Karpas-422 (cell line): ENCODE measurements around the gene EDDM3A. TPM values are rescaled to one million over a fixed set of nuclear protein-coding genes. Genes with fewer than 3 reads are reported as not detected.
"Not testable (repeated sequence)": the region's sequence is repeated elsewhere in the genome, so short reads cannot be mapped to it uniquely, and the experiment has no call there.

Experiments
- DNase-seq: peaks from one replicate; pipeline ENCODE4 v3.0.0-alpha.2; 2015
- H2AFZ ChIP-seq: fragments of 200-600 bp; sonication (generic); 2 replicates; pipeline ENCODE4 v1.6.1; 2014; ENCODE audit warnings: antibody characterized with exemption, low read length, mixed read lengths
- H3K27ac ChIP-seq: fragments of 200-600 bp; sonication (generic); 2 replicates; pipeline ENCODE4 v1.5.1; 2014; ENCODE audit warnings: mild to moderate bottlenecking, low read length, moderate library complexity
- H3K27me3 ChIP-seq: fragments of 200-600 bp; sonication (generic); 2 replicates; pipeline ENCODE4 v1.6.1; 2014; ENCODE audit warnings: low read length, mixed read lengths
- H3K36me3 ChIP-seq: fragments of 200-600 bp; sonication (generic); 2 replicates; pipeline ENCODE4 v1.6.1; 2014; ENCODE audit warnings: low read length, mixed read lengths; ENCODE audit not compliant: insufficient read depth
- H3K4me1 ChIP-seq: fragments of 200-600 bp; sonication (generic); 2 replicates; pipeline ENCODE4 v1.6.1; 2014; ENCODE audit warnings: mild to moderate bottlenecking, low read length, mixed read lengths
- H3K4me2 ChIP-seq: fragments of 200-600 bp; sonication (generic); 2 replicates; pipeline ENCODE4 v1.6.1; 2014; ENCODE audit warnings: low read length, low read depth, mild to moderate bottlenecking; ENCODE audit not compliant: poor library complexity, severe bottlenecking
- H3K4me3 ChIP-seq: fragments of 200-600 bp; sonication (generic); 2 replicates; pipeline ENCODE4 v1.5.1; 2014; ENCODE audit warnings: mild to moderate bottlenecking, antibody characterized with exemption, low read length, mixed read lengths
- H3K79me2 ChIP-seq: fragments of 200-600 bp; sonication (generic); 2 replicates; pipeline ENCODE4 v1.6.1; 2014; ENCODE audit warnings: mild to moderate bottlenecking, low read length, mixed read lengths
- H3K9ac ChIP-seq: fragments of 200-600 bp; sonication (generic); 2 replicates; pipeline ENCODE4 v1.6.0; 2014; ENCODE audit warnings: low read length
- H3K9me2 ChIP-seq: fragments of 200-600 bp; sonication (generic), shearing (Covaris generic); replicated peaks from 2 replicates; pipeline ENCODE4 v1.6.0; 2014; ENCODE audit warnings: mild to moderate bottlenecking, low read length, moderate library complexity; ENCODE audit not compliant: insufficient read depth
- H3K9me3 ChIP-seq: fragments of 300-700, 200-600 bp; sonication (generic); 2 replicates; pipeline ENCODE4 v1.6.1; 2014; ENCODE audit warnings: low read length, mixed read lengths
- H4K20me1 ChIP-seq: fragments of 200-600 bp; sonication (generic); 2 replicates; pipeline ENCODE4 v1.6.1; 2014; ENCODE audit warnings: mild to moderate bottlenecking, antibody characterized with exemption, low read length, low read depth; ENCODE audit not compliant: insufficient read depth
- total RNA-seq: library from RNA; depleted of rRNA; stranded (reverse); fragments of >200 nt; shearing (Covaris generic); gene quantifications from 2 replicates; pipeline ENCODE4 v1.2.3, GENCODE V29; 2014; ENCODE audit warnings: low replicate concordance

The EDDM3A gene
- total RNA-seq, 1 experiment from 2014 or later: not detected

DNA sequence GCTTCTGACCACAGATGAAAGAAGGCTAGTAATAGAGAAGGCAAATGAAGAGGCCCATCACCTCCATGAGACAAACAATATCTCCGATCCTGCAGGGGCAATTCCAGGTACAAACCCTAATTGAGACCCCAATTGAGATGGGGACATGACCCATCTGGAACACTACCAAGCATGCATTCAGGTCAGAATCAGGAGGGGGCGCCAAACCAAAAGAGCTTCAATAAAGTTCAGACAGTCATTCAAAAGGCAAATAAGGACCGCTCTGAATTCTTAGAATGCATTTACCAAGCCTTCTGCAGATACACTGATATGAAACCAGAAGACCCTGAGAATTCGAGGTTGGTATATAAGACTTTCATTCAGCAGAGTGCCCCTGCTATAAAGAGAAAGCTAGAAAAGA is 12.3 kb downstream of the EDDM3A start:
- H3K27me3 ChIP-seq: no peaks in the 10 kb centered on the region
- no peak overlapping the region for H3K4me3 ChIP-seq
- H3K9me3 ChIP-seq: peaks cover 2% of the 10 kb centered on the region; the same call in 1 of the 2 replicates
- no peaks in the 10 kb centered on the region for H3K9me2 ChIP-seq
- no peaks in the 10 kb centered on the region for H3K79me2 ChIP-seq
- no peak overlapping the region for H2AFZ ChIP-seq
- H3K4me2 ChIP-seq: no peak overlapping the region
- H3K27ac ChIP-seq: no peak overlapping the region
- no peaks in the 10 kb centered on the region for H3K4me1 ChIP-seq
- no peaks in the 10 kb centered on the region for H3K36me3 ChIP-seq
- H4K20me1 ChIP-seq: no peaks in the 10 kb centered on the region
- DNase-seq: peak; percentile 71
- H3K9ac ChIP-seq: no peak overlapping the region

GRCh38 chr14:20759465-20759864 is 13.8 kb downstream of the EDDM3A start:
- not testable (repeated sequence) for DNase-seq, H3K9ac ChIP-seq, H3K79me2 ChIP-seq, H3K36me3 ChIP-seq, H3K27ac ChIP-seq, H3K4me3 ChIP-seq, H3K4me1 ChIP-seq, H4K20me1 ChIP-seq, H3K9me3 ChIP-seq, H2AFZ ChIP-seq, H3K4me2 ChIP-seq, H3K27me3 ChIP-seq, H3K9me2 ChIP-seq

GRCh38 chr14:20760950-20761349 is 15.3 kb downstream of the EDDM3A start:
- H3K4me1 ChIP-seq: no peaks in the 10 kb centered on the region
- no peak overlapping the region for H3K9ac ChIP-seq
- no peaks in the 10 kb centered on the region for H3K79me2 ChIP-seq
- no peak overlapping the region for H3K27ac ChIP-seq
- H3K4me2 ChIP-seq: no peak overlapping the region
- no peaks in the 10 kb centered on the region for H4K20me1 ChIP-seq
- no peak for DNase-seq
- H3K27me3 ChIP-seq: no peaks in the 10 kb centered on the region
- no peaks in the 10 kb centered on the region for H3K36me3 ChIP-seq
- no peaks in the 10 kb centered on the region for H3K9me2 ChIP-seq
- no peak overlapping the region for H3K4me3 ChIP-seq
- H2AFZ ChIP-seq: no peak overlapping the region
- H3K9me3 ChIP-seq: no peaks in the 10 kb centered on the region

DNA sequence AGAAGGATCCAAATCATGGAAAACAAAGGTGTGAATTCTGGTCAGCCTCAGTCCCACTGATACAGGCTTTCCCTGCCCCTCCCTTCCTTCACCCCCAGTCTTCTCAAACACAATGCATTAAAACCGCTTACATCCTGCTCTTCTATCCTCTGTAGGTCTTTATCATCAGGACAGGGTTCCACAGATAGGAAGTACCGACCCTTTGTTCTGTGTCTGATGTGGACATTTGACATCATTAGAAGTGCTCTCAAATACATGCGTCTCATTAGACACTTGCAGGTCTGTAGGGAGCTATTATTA is 22.9 kb downstream of the EDDM3A start:
- Histone ChIP-seq H3K4me1 (no peaks in the 10 kb centered on the region), H3K4me3 (no peak overlapping the region), H3K9ac (no peak overlapping the region), H3K27ac (no peak overlapping the region), H4K20me1 (no peaks in the 10 kb centered on the region), H3K27me3 (no peaks in the 10 kb centered on the region), H3K4me2 (no peak overlapping the region), H3K79me2 (no peaks in the 10 kb centered on the region), H3K36me3 (no peaks in the 10 kb centered on the region), H2AFZ (no peak overlapping the region), H3K9me3 (no peaks in the 10 kb centered on the region), H3K9me2 (no peaks in the 10 kb centered on the region)
- no peak for DNase-seq

- Histone ChIP-seq H3K4me2 (no peak overlapping the region), H3K4me3 (no peak overlapping the region), H3K27ac (no peak overlapping the region), H2AFZ (no peak overlapping the region), H3K36me3 (no peaks in the 10 kb centered on the region), H3K79me2 (no peaks in the 10 kb centered on the region), H3K9me2 (no peaks in the 10 kb centered on the region), H4K20me1 (no peaks in the 10 kb centered on the region), H3K4me1 (no peaks in the 10 kb centered on the region), H3K9me3 (no peaks in the 10 kb centered on the region), H3K9ac (no peak overlapping the region), H3K27me3 (no peaks in the 10 kb centered on the region)
- no peak for DNase-seq
Measured at GRCh38 chr14:20769421-20769820, 23.7 kb downstream of the EDDM3A start.

GRCh38 chr14:20772650-20773049 is 27.0 kb downstream of the EDDM3A start:
- H3K27me3 ChIP-seq: no peaks in the 10 kb centered on the region
- no peak for DNase-seq
- H3K4me1 ChIP-seq: no peaks in the 10 kb centered on the region
- H4K20me1 ChIP-seq: no peaks in the 10 kb centered on the region
- no peak overlapping the region for H3K27ac ChIP-seq
- no peaks in the 10 kb centered on the region for H3K9me2 ChIP-seq
- H3K9ac ChIP-seq: no peak overlapping the region
- no peaks in the 10 kb centered on the region for H3K79me2 ChIP-seq
- H3K4me2 ChIP-seq: no peak overlapping the region
- no peak overlapping the region for H2AFZ ChIP-seq
- H3K36me3 ChIP-seq: no peaks in the 10 kb centered on the region
- H3K4me3 ChIP-seq: no peak overlapping the region
- no peaks in the 10 kb centered on the region for H3K9me3 ChIP-seq

DNA sequence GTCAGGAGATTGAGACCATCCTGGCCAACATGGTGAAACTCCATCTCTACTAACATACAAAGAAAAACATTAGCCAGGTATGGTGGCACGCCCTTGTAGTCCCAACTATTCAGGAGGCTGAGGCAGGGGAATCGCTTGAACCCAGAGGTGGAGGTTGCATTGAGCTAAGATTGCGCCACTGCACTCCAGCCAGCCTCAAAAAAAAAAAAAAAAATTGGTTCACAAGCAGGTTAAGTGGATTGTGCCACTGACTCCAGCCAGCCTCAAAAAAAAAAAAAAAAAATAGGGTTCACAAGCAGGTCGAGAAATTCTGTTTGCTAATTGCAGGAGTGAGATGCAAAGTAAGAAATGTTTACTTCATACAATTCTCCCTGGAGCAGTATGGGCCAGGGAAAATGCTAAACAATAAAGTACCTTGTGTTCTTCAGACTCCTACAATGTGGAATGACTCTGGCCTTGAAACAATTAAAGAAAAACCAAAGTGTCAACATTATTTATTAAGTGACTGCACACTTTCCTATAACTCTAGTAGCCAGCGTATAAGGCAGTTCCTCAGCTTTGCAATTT is 28.7 kb downstream of the EDDM3A start:
- no peak overlapping the region for H2AFZ ChIP-seq
- no peaks in the 10 kb centered on the region for H4K20me1 ChIP-seq
- no peak overlapping the region for H3K4me3 ChIP-seq
- DNase-seq: no peak
- H3K36me3 ChIP-seq: no peaks in the 10 kb centered on the region
- H3K4me2 ChIP-seq: no peak overlapping the region
- no peaks in the 10 kb centered on the region for H3K9me3 ChIP-seq
- no peaks in the 10 kb centered on the region for H3K9me2 ChIP-seq
- H3K27me3 ChIP-seq: no peaks in the 10 kb centered on the region
- no peak overlapping the region for H3K27ac ChIP-seq
- no peak overlapping the region for H3K9ac ChIP-seq
- no peaks in the 10 kb centered on the region for H3K79me2 ChIP-seq
- H3K4me1 ChIP-seq: no peaks in the 10 kb centered on the region

DNA sequence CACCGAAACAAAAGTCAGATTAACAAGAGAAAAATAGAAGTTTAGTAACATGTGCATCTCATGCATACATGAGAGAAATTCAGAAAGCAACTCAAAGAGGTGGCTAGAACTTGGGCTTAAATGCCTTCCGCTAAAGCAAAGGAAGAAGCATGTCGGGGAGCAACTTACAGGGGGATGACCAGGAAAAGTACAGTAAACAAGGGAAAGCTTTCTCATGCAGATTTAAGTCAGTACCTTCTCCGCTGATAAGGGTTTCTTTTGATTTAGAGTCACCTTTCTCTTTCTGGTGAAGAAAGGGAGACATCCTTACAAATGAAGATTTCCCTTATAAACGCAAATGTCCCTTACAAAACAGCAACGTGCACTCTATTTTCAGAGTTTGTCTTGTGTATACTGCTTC is 29.4 kb downstream of the EDDM3A start:
- Histone ChIP-seq H3K36me3 (no peaks in the 10 kb centered on the region), H3K9ac (no peak overlapping the region), H3K79me2 (no peaks in the 10 kb centered on the region), H3K27ac (no peak overlapping the region), H3K27me3 (no peaks in the 10 kb centered on the region), H3K4me2 (no peak overlapping the region), H3K9me2 (no peaks in the 10 kb centered on the region), H3K4me1 (no peaks in the 10 kb centered on the region), H2AFZ (no peak overlapping the region), H3K9me3 (no peaks in the 10 kb centered on the region), H4K20me1 (no peaks in the 10 kb centered on the region), H3K4me3 (no peak overlapping the region)
- no peak for DNase-seq

- no peak overlapping the region for H3K27ac ChIP-seq
- H3K4me2 ChIP-seq: no peak overlapping the region
- H3K79me2 ChIP-seq: no peaks in the 10 kb centered on the region
- no peaks in the 10 kb centered on the region for H3K4me1 ChIP-seq
- H3K9ac ChIP-seq: no peak overlapping the region
- no peaks in the 10 kb centered on the region for H3K27me3 ChIP-seq
- no peaks in the 10 kb centered on the region for H3K36me3 ChIP-seq
- DNase-seq: no peak
- H3K9me2 ChIP-seq: no peaks in the 10 kb centered on the region
- H4K20me1 ChIP-seq: no peaks in the 10 kb centered on the region
- H3K9me3 ChIP-seq: no peaks in the 10 kb centered on the region
- no peak overlapping the region for H3K4me3 ChIP-seq
- no peak overlapping the region for H2AFZ ChIP-seq
Measured at GRCh38 chr14:20775901-20776300, 30.2 kb downstream of the EDDM3A start.
